HEK293T (cell line): ENCODE data around the gene LRFN5.

Experiments
- ARNT ChIP-seq: fragments of 450-650 bp; IDR thresholded peaks from 2 replicates; pipeline ENCODE4 v1.6.1; 2017; ENCODE audit warnings: mild to moderate bottlenecking
- BHLHE40 ChIP-seq: fragments of 450-650 bp; IDR thresholded peaks from 2 replicates; pipeline ENCODE4 v1.6.1; 2016; ENCODE audit warnings: mild to moderate bottlenecking, moderate library complexity, borderline replicate concordance
- ELF4 ChIP-seq: fragments of 450-650 bp; IDR thresholded peaks from 2 replicates; pipeline ENCODE4 v1.6.1; 2017; ENCODE audit warnings: antibody characterized with exemption
- FOXM1 ChIP-seq: fragments of 450-650 bp; IDR thresholded peaks from 2 replicates; pipeline ENCODE4 v1.6.1; 2017; ENCODE audit warnings: mild to moderate bottlenecking, borderline replicate concordance
- NFRKB ChIP-seq: fragments of 450-650 bp; IDR thresholded peaks from 2 replicates; pipeline ENCODE4 v1.6.1; 2016; ENCODE audit warnings: mild to moderate bottlenecking, moderate library complexity
- SP1 ChIP-seq: fragments of 450-650 bp; IDR thresholded peaks from 2 replicates; pipeline ENCODE4 v1.6.1; 2017
- SUZ12 ChIP-seq: fragments of 450-650 bp; IDR thresholded peaks from 2 replicates; pipeline ENCODE4 v1.6.1; 2016; ENCODE audit warnings: mild to moderate bottlenecking
- TARDBP ChIP-seq: fragments of 450-650 bp; IDR thresholded peaks from 2 replicates; pipeline ENCODE4 v1.6.1; 2016

- TF ChIP-seq BHLHE40 (no peak), ARNT (no peak), TARDBP (no peak), SP1 (no peak), FOXM1 (no peak), SUZ12 (no peak), ELF4 (no peak), NFRKB (no peak)
These were observed 266.4 kb downstream of the LRFN5 start for GRCh38 chr14:41872931-41873685.
